Stimulated activated CD8-positive, alpha-beta memory T cell treated with anti-CD3 and anti-CD28 coated beads, Interleukin-7, amount 100 ng/mL, for 4 hours (primary cell): ENCODE data around the gene SAPCD2.
"Not testable (repeated sequence)": the region's sequence is repeated elsewhere in the genome, so short reads cannot be mapped to it uniquely, and the experiment has no call there.

Experiments
- DNase-seq, 2 donors: peaks; one replicate each; pipeline ENCODE4 v3.0.0-alpha.2; 2020; ENCODE audit warnings: low read depth in 2 of 2

Gene SAPCD2

GRCh38 chr9:137048655-137049543 is 21.5 kb downstream of the SAPCD2 start:
- no peak for DNase-seq

DNA sequence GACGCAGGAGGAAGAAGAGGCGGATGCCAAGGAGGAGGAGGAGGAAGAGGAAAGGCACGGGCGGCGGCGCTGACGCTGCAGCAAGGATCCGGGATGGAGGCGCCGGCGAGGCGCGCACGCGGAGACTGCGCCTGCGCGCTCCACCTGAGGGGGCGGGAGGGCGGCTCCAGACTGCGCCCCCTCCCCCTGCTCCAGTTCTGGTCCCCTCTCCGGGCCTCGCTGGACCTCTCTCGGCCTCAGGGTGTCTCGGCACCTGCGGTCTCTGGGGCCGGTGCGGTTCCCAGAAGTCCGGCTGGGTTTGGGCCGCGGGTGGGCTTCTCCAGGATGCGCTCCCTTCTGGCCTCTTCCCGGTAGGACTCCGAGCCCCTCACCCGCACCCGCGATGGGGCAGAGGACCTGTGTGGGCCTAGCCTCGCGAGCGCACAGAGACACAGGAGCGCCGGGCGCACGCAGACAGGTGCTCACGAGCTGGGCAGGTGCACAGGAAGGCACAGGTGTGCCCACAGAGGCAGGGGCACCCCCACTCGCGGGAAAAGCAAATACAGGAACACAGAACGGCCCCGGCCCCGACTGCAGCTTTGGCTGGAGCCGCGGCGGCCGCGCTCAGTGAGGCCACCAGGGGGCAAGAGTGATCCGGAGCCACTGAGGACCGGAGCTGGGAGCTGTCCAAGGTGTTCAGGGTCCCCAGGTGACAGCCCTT is 24.1 kb downstream of the SAPCD2 start, which contains the start of gene NPDC1:
NPDC1 (minus strand) TSS at position 90 of the 700 bp plus-strand sequence. CDS start 188 bp downstream, outside the sequence.
- peak; percentile 55 to 66 for DNase-seq

DNA sequence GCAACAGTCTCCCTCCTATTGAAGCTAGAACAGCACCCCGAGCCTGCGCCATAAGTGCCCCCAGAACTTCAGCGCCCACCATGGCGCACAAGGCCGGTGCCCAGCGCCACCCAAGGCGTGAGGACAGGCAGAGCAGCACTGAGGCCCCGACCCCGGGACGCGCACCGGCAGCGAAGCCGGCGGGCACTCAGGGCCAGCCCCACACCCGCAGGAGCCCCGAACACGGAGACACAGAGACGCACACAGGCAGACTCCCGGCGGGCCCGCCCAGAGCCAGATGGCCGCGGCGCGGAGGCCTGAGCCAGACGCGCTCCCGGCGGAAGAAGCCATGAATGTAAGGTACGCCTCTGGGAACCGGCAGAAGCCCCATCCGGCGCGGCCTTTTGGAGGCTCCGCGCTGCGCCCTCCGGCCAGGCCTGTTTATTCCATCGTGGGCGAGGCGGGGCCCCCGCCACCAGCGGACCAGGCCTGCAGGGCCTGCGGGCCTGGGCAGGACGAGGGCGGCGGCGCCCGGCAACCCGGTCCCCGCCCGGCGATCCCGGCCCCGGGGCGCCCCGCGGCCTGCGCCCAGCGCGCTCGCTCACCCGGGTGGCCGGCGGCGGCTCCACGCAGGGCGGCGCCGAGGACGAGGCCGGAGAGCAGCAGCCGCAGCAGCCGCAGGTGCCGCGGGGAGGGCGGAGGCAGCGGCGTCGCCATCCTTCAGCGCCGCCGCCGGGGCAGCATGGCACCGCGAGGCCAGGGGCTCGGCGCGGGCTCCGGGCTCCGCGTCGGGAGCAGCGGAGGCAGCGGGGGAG is 24.9 kb downstream of the SAPCD2 start:
- DNase-seq, result no peak

DNA sequence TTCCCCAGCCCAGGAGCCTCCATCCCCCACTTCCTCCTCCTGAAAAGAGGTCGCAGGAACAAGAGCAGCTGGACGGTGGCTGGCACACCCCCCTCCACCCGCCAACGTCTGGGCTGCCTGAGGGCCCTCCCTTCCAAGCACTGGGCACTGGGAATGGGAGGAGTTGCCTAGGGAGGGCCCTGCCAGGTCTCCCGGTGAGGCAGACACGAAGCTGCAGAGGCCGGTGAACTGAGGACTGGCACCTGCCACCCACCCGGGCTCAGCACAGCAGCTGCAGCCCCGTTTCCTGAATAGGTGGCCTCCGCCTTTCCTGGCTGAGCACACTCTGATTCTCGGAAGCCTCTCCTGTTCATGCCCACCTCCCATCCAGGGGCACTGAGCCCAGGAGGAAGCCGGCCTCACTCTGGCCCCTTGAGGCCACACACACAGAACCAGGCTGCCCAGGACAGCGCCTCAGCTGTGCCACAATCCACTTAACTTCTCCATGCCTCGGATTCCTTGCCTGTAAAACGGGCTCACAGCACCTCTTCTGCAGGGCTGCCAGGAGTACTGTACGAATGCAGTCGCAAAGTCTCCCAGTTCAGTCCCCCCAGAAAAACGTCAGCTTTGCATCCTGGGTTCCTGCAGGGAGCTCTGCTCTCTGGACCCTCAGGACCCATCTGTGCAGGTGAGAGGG is 25.7 kb downstream of the SAPCD2 start:
- no peak for DNase-seq

GRCh38 chr9:137044037-137044436 is 26.3 kb downstream of the SAPCD2 start:
- no peak for DNase-seq

GRCh38 chr9:137042751-137043727 is 27.3 kb downstream of the SAPCD2 start:
- no peak for DNase-seq

GRCh38 chr9:137041124-137041523 is 29.2 kb downstream of the SAPCD2 start:
- no peak for DNase-seq

DNA sequence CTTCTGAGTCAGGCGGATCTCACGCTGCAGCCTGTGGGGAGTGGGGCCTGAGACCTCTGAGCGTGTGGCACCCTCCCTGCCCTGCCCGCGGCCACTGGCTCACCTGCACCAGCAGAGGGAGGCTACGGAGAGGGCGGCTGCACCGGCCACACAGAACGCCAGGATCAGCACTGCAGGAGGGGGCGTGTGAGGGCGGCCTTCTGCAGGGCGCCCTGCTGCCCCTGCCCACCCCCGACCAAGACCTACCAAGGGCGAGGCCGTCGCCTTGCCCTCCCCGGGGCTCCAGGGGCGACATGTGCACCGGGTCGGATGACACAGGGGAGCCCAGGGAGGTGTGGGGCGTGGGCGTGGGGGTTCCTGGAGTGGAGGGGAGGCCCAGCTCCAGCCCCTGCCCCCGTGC is 29.8 kb downstream of the SAPCD2 start:
- DNase-seq, result no peak

DNA sequence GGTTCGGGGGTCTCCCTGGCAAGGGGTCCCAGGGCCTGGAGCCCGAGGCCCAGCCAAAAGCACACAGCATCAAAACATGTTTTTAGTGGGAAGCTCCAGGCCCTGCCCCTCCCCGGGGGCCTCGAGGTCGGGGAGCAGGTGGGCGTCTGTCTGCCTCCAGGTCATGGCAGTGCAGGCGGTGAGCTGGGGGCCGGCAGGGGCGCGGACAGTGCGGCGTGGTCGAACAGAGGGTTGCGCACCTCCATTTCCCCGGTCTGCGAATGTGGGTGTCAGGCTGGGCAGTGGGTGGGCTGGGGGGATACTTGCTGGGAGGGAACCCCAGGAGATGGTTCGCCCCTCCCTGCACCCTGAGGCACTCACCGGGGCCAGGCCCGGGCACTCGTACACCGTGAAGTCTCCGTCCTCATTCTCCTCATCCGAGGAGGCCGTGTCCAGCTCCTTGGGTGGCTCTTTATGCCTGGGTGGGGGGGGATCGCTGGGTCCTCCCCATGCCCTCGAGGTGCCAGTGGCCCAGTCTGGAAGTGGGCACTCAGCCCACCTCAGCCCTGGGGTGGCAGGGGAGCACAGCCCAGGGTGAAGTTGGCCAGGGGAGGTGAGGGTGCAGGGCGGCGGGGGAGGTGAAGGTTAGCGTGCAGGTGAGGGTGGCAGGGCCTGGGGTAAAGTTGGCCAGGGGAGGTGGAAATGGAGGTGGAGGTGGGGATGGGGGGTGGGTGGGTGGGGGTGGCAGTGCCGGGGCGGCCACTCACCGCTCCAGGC is 30.6 kb downstream of the SAPCD2 start:
- DNase-seq, result no peak

- DNase-seq, result no peak
Observed at GRCh38 chr9:137038916-137039315, 31.4 kb downstream of the SAPCD2 start.

- no peak for DNase-seq
Observed at GRCh38 chr9:137037483-137037882, 32.9 kb downstream of the SAPCD2 start.

- DNase-seq, result no peak
Observed at GRCh38 chr9:137037035-137037434, 33.3 kb downstream of the SAPCD2 start.

GRCh38 chr9:137035937-137036336 is 34.4 kb downstream of the SAPCD2 start:
- DNase-seq, result no peak

DNA sequence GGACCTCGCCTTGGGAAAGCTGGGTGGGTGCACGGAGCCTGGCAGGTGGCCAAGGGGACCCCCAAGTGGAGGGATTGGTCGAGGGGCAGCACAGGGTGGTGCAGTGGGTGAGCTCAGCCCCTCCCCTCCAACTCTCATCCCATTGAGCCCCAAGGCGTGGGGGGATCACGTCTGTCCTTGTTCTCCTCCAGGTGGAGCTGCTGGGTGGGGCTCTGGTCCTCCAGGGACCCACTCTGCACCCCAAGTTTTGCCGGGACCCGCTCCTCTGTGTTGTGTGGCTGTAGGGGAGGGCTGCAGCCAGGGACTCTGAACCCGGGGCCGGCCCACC is 34.9 kb downstream of the SAPCD2 start:
- DNase-seq, result no peak

- peak; percentile 76 to 80 for DNase-seq
Observed at GRCh38 chr9:137034709-137035506, 35.4 kb downstream of the SAPCD2 start.

DNA sequence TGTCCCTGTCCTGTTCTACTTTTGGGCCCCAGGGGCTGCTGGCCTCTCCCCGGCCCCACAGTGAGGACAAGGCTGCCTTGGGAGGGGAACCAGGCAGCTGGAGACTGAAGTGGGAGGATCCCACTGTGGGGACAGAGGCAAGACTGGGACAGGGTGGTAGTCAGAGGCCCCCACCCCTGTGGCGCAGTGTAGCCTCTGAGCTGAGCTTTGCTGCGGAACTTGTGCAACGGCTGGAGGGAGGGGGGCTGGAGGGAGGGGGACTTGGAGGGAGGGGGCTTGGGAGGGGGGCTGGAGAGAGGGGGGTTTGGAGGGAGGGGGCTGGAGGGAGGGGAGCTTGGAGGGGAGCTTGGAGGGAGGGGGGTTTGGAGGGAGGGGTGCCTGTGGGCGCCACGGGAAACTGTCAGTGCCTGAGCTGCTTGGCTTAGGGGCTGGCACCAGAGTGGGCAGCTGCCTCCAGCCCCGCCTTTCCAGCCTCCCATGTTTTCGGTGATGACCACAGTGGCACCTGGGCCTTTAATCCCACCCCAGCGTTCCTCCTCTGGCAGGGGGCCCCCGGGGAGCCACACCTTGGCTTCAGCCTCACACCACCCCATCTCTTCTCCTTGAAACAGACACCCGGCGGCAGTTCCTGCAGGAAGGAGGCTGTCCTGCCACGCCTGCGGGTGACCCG is 36.2 kb downstream of the SAPCD2 start:
- DNase-seq, result no peak

- DNase-seq, result not testable (repeated sequence)
Observed at GRCh38 chr9:137033481-137033880, 36.9 kb downstream of the SAPCD2 start.

- no peak for DNase-seq
Observed at GRCh38 chr9:137032858-137033257, 37.5 kb downstream of the SAPCD2 start.
